ENCODE results near the gene TBPL1. TPM values are rescaled to one million over a fixed set of nuclear protein-coding genes. Genes with fewer than 3 reads are reported as not detected.

The TBPL1 gene
- total and polyA plus RNA-seq, 7 donors, result 6.6 to 26.4 (median 13.2) TPM

DNA sequence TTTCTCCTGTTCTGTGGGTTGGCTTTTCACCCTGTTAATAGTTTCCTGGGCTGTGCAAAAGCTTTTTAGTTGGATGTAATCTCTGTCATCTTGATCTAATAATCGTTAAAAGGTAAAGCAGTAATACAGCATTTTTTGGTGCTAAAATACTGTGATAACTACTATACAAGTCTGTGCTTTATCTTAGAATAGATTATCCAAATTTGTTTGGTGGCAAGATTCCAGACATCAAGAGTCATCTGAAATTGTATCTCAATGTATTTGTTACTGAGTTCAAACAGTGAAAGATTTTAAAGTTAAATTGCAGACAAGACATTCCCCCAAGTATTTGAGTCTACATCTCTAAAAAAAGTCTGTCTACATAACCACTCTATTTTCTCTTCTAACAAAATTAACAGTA lies 18.8 kb downstream of the TBPL1 start:
- intact Hi-C loops (cut with DNase I), result loop anchor here (2.0 to 10.0 kb wide), 3 partner anchors 47 to 123 kb away; no protein-coding TSS in a partner anchor

DNA sequence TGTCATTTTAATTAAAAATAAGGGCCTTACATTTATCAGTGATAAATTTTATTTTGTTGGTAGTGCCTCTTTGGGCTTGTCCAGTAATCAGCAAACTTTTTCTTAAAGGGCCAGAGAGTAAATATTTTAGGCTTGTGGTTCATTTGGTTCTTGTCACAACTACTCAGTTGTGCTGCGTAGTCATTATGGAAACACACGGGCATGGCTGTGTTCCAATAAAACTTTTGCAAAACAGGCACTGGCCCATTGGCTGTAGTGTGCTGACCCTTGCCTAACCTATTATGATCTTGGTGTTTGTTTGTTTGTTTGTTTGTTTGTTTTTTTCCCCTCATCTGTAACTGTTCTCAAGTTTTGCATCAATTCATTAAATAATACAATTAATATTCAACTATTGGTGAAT lies 19.4 kb downstream of the TBPL1 start:
- H3K36me3 ChIP-seq, result no peaks in the 10 kb centered on the region
- H3K4me3 ChIP-seq, result no peak overlapping the region
- TF ChIP-seq EP300 (IDR thresholded peaks at IDR 0.05) (no peak), CTCF (IDR thresholded peaks at IDR 0.05) (no peak), POLR2AphosphoS5 (IDR thresholded peaks at IDR 0.05) (no peak), POLR2A (IDR thresholded peaks at IDR 0.05) (no peak)
- H3K9me3 ChIP-seq, result no peaks in the 10 kb centered on the region
- no peak overlapping the region for H3K27ac ChIP-seq
- intact Hi-C loops (cut with DNase I), result loop anchor here (2.0 to 10.0 kb wide), 3 partner anchors 48 to 122 kb away; no protein-coding TSS in a partner anchor
- 65 to 73% methylated on average over 2 of the region's 2 CpGs for WGBS, 2 donors
- DNase-seq, result no peak
- no peaks in the 10 kb centered on the region for H3K27me3 ChIP-seq
- peaks cover 0 to 18% (median 10%) of the 10 kb centered on the region in 4 donors for H3K4me1 ChIP-seq

More for the DNA sequence above, 18.8 kb downstream of the TBPL1 start:
- no peak for DNase-seq
- Histone ChIP-seq H3K4me1 (peaks cover 0 to 18% (median 10%) of the 10 kb centered on the region in 4 donors), H3K27me3 (no peaks in the 10 kb centered on the region), H3K4me3 (no peak overlapping the region), H3K27ac (no peak overlapping the region), H3K9me3 (no peaks in the 10 kb centered on the region), H3K36me3 (no peaks in the 10 kb centered on the region)
- 44 to 78% methylated on average over 1 of the region's 1 CpG for WGBS, 2 donors
- TF ChIP-seq POLR2A (IDR thresholded peaks at IDR 0.05), result no peak
- TF ChIP-seq POLR2AphosphoS5 (IDR thresholded peaks at IDR 0.05), result no peak
- TF ChIP-seq EP300 (IDR thresholded peaks at IDR 0.05), result no peak
- no peak for TF ChIP-seq CTCF (IDR thresholded peaks at IDR 0.05)

GRCh38 chr6:133973109-133973971 lies 20.3 kb downstream of the TBPL1 start:
- peaks cover 0 to 19% (median 17%) of the 10 kb centered on the region in 4 donors for H3K4me1 ChIP-seq
- intact Hi-C loops (cut with DNase I), result loop anchor here (2.0 to 10.0 kb wide), 3 partner anchors 49 to 121 kb away; no protein-coding TSS in a partner anchor
- TF ChIP-seq EP300 (IDR thresholded peaks at IDR 0.05) (no peak), POLR2A (IDR thresholded peaks at IDR 0.05) (no peak), POLR2AphosphoS5 (IDR thresholded peaks at IDR 0.05) (no peak), CTCF (IDR thresholded peaks at IDR 0.05) (peak; percentile 43 to 69 (median 68))
- no peaks in the 10 kb centered on the region for H3K36me3 ChIP-seq
- H3K27me3 ChIP-seq, result no peaks in the 10 kb centered on the region
- DNase-seq, result no peak
- H3K27ac ChIP-seq, result peak overlapping the region in 3 of 4 donors; percentile 4 to 17 (median 5)
- H3K9me3 ChIP-seq, result no peaks in the 10 kb centered on the region
- no peak overlapping the region for H3K4me3 ChIP-seq
- 1 to 3% methylated on average over 4 of the region's 4 CpGs for WGBS, 2 donors

DNA sequence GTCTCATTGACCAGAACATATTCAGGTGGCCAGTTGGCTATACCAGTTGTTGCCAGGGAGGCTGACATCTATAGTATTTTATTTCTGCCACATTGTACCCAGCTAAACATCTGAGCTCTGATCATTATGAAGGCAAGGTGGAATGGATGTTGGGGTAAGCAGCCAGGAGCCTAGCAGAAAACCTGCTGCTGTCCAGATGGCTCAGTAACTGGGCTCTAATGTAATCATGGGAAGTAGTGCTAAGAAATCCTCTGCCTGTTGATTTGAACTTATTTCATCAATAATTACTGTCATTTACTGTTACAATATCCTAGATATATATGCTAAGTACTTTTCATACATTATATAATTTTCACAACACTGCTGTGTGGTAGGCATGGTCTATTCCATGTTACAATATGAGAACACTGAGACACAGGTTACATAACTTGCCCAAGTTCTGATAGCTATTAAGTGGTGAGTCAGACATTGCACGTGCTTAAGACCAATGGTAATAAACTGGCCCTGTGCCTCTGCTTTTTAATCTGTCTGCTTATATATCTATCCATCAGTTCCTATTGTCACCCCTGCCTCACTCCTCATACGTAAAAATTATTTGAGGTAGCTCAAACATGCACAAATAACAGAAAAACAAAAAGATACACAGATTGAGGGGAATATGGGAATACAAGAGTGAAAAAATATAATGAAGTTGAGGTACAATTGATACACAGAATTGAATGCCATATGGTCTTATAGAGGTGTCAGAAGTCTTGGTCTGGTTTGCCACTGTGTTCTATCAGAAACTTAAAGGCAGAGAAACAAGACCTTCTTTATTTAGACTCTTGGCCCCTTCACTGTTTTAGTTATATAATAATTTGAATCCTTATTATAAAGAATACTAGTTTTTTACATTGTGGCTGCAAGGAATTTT lies 25.2 kb downstream of the TBPL1 start:
- TF ChIP-seq EP300 (IDR thresholded peaks at IDR 0.05), result no peak
- peak in 1 of 4 donors; percentile 25 for TF ChIP-seq POLR2AphosphoS5 (IDR thresholded peaks at IDR 0.05)
- TF ChIP-seq CTCF (IDR thresholded peaks at IDR 0.05), result no peak
- Histone ChIP-seq H3K27me3 (no peaks in the 10 kb centered on the region), H3K4me3 (no peak overlapping the region), H3K36me3 (peaks cover 0 to 24% (median under 1%) of the 10 kb centered on the region in 4 donors), H3K4me1 (peaks cover 0 to 28% (median 24%) of the 10 kb centered on the region in 4 donors), H3K27ac (peak overlapping the region in 1 of 4 donors; percentile 56), H3K9me3 (no peaks in the 10 kb centered on the region)
- DNase-seq, result no peak
- WGBS, 2 donors, result 42 to 62% methylated on average over 2 of the region's 2 CpGs
- intact Hi-C loops (cut with DNase I), result loop anchor here (10.0 kb wide), 1 partner anchor 117 kb away; no protein-coding TSS in a partner anchor

All from sigmoid colon (tissue), 7 donors.